SU-DHL-6 (cell line): ENCODE data around the gene TENM4.

ENCODE experiments used
- H2AFZ ChIP-seq: fragments of 200-600 bp; sonication (generic); 2 replicates; pipeline ENCODE4 v1.6.1; 2014; ENCODE audit warnings: low read depth, mild to moderate bottlenecking, moderate library complexity, mixed read lengths, antibody characterized with exemption, low read length; ENCODE audit not compliant: severe bottlenecking
- H3F3A ChIP-seq: fragments of 200-600 bp; shearing (Covaris generic); 2 replicates; pipeline ENCODE4 v1.6.0; 2016; ENCODE audit warnings: antibody characterized with exemption, mild to moderate bottlenecking; ENCODE audit not compliant: insufficient read depth
- H3K27ac ChIP-seq: fragments of 200-600 bp; sonication (generic); 2 replicates; pipeline ENCODE4 v1.5.1; 2016; ENCODE audit warnings: low read depth, mild to moderate bottlenecking, low read length, moderate library complexity, mixed read lengths
- H3K27me3 ChIP-seq: fragments of 200-600 bp; sonication (generic), shearing (Covaris generic); 2 replicates; pipeline ENCODE4 v1.6.0; 2014; ENCODE audit warnings: mild to moderate bottlenecking, low read length
- H3K36me3 ChIP-seq: fragments of 200-600 bp; sonication (generic); 2 replicates; pipeline ENCODE4 v1.6.1; 2014; ENCODE audit warnings: mild to moderate bottlenecking, low read length, mixed read lengths
- H3K4me2 ChIP-seq: fragments of 300-600, 200-600 bp; shearing (Covaris generic), sonication (generic); 2 replicates; pipeline ENCODE4 v1.6.0; 2014; ENCODE audit warnings: low read length, low read depth, mild to moderate bottlenecking; ENCODE audit not compliant: poor library complexity, severe bottlenecking
- H3K4me3 ChIP-seq: fragments of 200-600 bp; sonication (generic); 2 replicates; pipeline ENCODE4 v1.5.1; 2014; ENCODE audit warnings: antibody characterized with exemption, low read length, mild to moderate bottlenecking, mixed read lengths; ENCODE audit not compliant: insufficient read depth, poor library complexity, severe bottlenecking
- H3K79me2 ChIP-seq: fragments of 200-600 bp; sonication (generic); 2 replicates; pipeline ENCODE4 v1.6.1; 2014; ENCODE audit warnings: mild to moderate bottlenecking, low read length, moderate library complexity; ENCODE audit not compliant: insufficient read depth
- H3K9ac ChIP-seq: fragments of 200-600 bp; sonication (generic); 2 replicates; pipeline ENCODE4 v1.7.0; 2014; ENCODE audit warnings: mild to moderate bottlenecking, low read length
- H3K9me2 ChIP-seq: fragments of 200-600 bp; sonication (generic); replicated peaks from 2 replicates; pipeline ENCODE4 v1.6.1; 2014; ENCODE audit warnings: low read length; ENCODE audit not compliant: insufficient read depth
- H3K9me3 ChIP-seq: fragments of 200-600 bp; sonication (generic); 2 replicates; pipeline ENCODE4 v1.6.1; 2014; ENCODE audit warnings: low read length, mixed read lengths; ENCODE audit not compliant: insufficient read depth
- H4K20me1 ChIP-seq: fragments of 200-600 bp; sonication (generic); 2 replicates; pipeline ENCODE4 v1.6.1; 2014; ENCODE audit warnings: low read depth, mild to moderate bottlenecking, antibody characterized with exemption, low read length, moderate library complexity, mixed read lengths
- CTCF ChIP-seq: fragments of 200-600 bp; sonication (generic); IDR thresholded peaks from one replicate; pipeline ENCODE4 v1.5.1; 2017; ENCODE audit warnings: antibody characterized with exemption, mild to moderate bottlenecking, low read length, moderate library complexity; ENCODE audit not compliant: insufficient read depth, poor library complexity, severe bottlenecking
- EZH2phosphoT487 ChIP-seq: fragments of 200-600 bp; sonication (generic), shearing (Covaris generic); conservative IDR thresholded peaks from 2 replicates; pipeline ENCODE4 v1.6.1; 2018; ENCODE audit warnings: mild to moderate bottlenecking, antibody characterized with exemption, low read length, moderate library complexity, mixed read lengths

Gene TENM4

GRCh38 chr11:78784321-78785061 is 656.3 kb downstream of the TENM4 start:
- no peak for TF ChIP-seq EZH2phosphoT487
- TF ChIP-seq CTCF = no peak
- H3K9ac ChIP-seq = no peak overlapping the region

GRCh38 chr11:78783846-78784245 is 657.0 kb downstream of the TENM4 start:
- H3K4me2 ChIP-seq = no peak overlapping the region
- H2AFZ ChIP-seq = no peak overlapping the region
- H3K9ac ChIP-seq = no peak overlapping the region
- no peaks in the 10 kb centered on the region for H3F3A ChIP-seq
- H4K20me1 ChIP-seq = no peaks in the 10 kb centered on the region
- H3K9me2 ChIP-seq = no peaks in the 10 kb centered on the region
- H3K36me3 ChIP-seq = no peaks in the 10 kb centered on the region
- no peak for TF ChIP-seq CTCF
- TF ChIP-seq EZH2phosphoT487 = no peak
- no peak overlapping the region for H3K27ac ChIP-seq
- no peaks in the 10 kb centered on the region for H3K79me2 ChIP-seq
- no peaks in the 10 kb centered on the region for H3K9me3 ChIP-seq
- no peak overlapping the region for H3K4me3 ChIP-seq
- H3K27me3 ChIP-seq = no peaks in the 10 kb centered on the region

More at GRCh38 chr11:78784321-78785061, 656.3 kb downstream of the TENM4 start:
- no peak overlapping the region for H3K4me3 ChIP-seq
- H3K36me3 ChIP-seq = no peaks in the 10 kb centered on the region
- H3K9me2 ChIP-seq = no peaks in the 10 kb centered on the region
- H4K20me1 ChIP-seq = no peaks in the 10 kb centered on the region
- H3K27me3 ChIP-seq = no peaks in the 10 kb centered on the region
- no peak overlapping the region for H3K27ac ChIP-seq
- H3F3A ChIP-seq = no peaks in the 10 kb centered on the region
- H3K4me2 ChIP-seq = no peak overlapping the region
- no peak overlapping the region for H2AFZ ChIP-seq
- H3K79me2 ChIP-seq = no peaks in the 10 kb centered on the region
- no peaks in the 10 kb centered on the region for H3K9me3 ChIP-seq

- Histone ChIP-seq H2AFZ (no peak overlapping the region), H3K79me2 (no peaks in the 10 kb centered on the region), H3K27me3 (no peaks in the 10 kb centered on the region), H3K4me3 (no peak overlapping the region), H3K9me2 (no peaks in the 10 kb centered on the region), H3K27ac (no peak overlapping the region), H3K4me2 (no peak overlapping the region), H3F3A (no peaks in the 10 kb centered on the region), H4K20me1 (no peaks in the 10 kb centered on the region), H3K9me3 (no peaks in the 10 kb centered on the region), H3K36me3 (no peaks in the 10 kb centered on the region), H3K9ac (no peak overlapping the region)
- TF ChIP-seq CTCF = no peak
- TF ChIP-seq EZH2phosphoT487 = no peak
Measured at GRCh38 chr11:78783301-78783700, 657.5 kb downstream of the TENM4 start.
